ENCODE results near the gene PCDHB7.
"Not testable (repeated sequence)": the region's sequence is repeated elsewhere in the genome, so short reads cannot be mapped to it uniquely, and the experiment has no call there.

The PCDHB7 gene

DNA sequence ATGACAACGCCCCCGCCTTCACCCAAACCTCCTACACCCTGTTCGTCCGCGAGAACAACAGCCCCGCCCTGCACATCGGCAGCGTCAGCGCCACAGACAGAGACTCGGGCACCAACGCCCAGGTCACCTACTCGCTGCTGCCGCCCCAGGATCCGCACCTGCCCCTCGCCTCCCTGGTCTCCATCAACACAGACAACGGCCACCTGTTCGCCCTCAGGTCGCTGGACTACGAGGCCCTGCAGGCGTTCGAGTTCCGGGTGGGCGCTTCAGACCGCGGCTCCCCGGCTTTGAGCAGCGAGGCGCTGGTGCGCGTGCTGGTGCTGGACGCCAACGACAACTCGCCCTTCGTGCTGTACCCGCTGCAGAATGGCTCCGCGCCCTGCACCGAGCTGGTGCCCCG lies 6.9 kb downstream of the PCDHB7 start:
- FAIRE-seq: not testable (repeated sequence)

DNA sequence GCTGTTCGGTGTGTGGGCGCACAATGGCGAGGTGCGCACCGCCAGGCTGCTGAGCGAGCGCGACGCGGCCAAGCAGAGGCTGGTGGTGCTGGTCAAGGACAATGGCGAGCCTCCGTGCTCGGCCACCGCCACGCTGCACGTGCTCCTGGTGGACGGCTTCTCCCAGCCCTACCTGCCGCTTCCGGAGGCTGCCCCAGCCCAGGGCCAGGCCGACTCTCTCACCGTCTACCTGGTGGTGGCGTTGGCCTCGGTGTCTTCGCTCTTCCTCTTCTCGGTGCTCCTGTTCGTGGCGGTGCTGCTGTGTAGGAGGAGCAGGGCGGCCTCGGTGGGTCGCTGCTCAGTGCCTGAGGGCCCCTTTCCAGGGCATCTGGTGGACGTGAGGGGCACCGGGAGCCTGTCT lies 7.4 kb downstream of the PCDHB7 start:
- DNase-seq (ENCODE audit: extremely low spot score, insufficient read length, low read depth); FAIRE-seq: not testable (repeated sequence)

More for the DNA sequence above, 6.9 kb downstream of the PCDHB7 start:
- not testable (repeated sequence) for DNase-seq (ENCODE audit: extremely low spot score, insufficient read length, low read depth)

DNA sequence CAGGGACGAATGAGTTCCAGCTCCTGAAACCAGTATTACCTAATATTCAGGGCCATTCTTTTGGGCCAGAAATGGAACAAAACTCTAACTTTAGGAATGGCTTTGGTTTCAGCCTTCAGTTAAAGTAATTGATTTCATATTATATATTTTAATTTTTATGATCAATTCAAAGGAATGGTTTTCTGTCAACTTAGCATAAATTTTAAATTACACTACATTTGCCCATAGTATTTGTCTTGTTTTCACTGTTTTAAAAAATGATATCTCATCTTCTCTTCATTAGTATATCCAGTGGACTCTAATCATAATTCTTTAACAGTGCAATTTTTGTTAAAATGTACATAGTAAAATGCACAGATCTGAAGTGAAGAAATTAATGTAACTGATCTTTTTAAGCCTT lies 7.9 kb downstream of the PCDHB7 start:
- no peak for FAIRE-seq
- no peak for DNase-seq (ENCODE audit: extremely low spot score, insufficient read length, low read depth)

DNA sequence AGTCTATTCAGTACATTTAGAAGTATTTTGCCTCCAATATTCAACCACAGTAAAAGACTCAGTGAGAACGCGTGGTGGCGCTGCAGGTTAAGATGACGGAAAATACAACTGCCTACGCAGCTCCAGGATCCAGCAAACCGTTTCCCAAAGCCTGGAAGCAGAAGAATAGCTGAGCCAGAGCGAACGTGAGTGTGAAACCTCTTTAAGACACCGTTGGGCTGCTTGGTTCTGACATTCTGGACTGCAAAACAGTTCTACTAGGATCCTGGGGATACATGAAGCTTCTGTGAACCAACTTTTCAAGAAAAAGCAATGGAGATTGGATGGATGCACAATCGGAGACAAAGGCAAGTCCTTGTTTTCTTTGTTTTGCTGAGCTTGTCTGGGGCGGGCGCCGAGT lies 9.8 kb downstream of the PCDHB7 start, which contains the start of gene PCDHB16:
TSS of gene PCDHB16 (plus strand) at position 140 of the 400 bp plus-strand sequence. CDS start at position 313, 173 bp downstream.
- FAIRE-seq (no peak), DNase-seq (ENCODE audit: extremely low spot score, insufficient read length, low read depth) (no peak)

DNA sequence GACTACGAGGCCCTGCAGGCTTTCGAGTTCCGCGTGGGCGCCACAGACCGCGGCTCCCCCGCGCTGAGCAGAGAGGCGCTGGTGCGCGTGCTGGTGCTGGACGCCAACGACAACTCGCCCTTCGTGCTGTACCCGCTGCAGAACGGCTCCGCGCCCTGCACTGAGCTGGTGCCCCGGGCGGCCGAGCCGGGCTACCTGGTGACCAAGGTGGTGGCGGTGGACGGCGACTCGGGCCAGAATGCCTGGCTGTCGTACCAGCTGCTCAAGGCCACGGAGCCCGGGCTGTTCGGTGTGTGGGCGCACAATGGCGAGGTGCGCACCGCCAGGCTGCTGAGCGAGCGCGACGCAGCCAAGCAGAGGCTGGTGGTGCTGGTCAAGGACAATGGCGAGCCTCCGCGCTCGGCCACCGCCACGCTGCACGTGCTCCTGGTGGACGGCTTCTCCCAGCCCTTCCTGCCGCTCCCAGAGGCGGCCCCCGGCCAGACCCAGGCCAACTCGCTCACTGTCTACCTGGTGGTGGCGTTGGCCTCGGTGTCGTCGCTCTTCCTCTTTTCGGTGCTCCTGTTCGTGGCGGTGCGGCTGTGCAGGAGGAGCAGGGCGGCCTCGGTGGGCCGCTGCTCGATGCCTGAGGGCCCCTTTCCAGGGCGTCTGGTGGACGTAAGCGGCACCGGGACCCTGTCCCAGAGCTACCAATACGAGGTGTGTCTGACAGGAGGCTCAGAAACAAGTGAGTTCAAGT lies 11.8 kb downstream of the PCDHB7 start:
- not testable (repeated sequence) for FAIRE-seq; DNase-seq (ENCODE audit: extremely low spot score, insufficient read length, low read depth)

- FAIRE-seq (no peak), DNase-seq (ENCODE audit: extremely low spot score, insufficient read length, low read depth) (no peak)
Measured at GRCh38 chr5:141186897-141187512, 14.6 kb downstream of the PCDHB7 start, which contains the start of gene PCDHB9. TSS of gene PCDHB9 (plus strand) at chr5:141187161. CDS start at chr5:141187319, 158 bp downstream.

DNA sequence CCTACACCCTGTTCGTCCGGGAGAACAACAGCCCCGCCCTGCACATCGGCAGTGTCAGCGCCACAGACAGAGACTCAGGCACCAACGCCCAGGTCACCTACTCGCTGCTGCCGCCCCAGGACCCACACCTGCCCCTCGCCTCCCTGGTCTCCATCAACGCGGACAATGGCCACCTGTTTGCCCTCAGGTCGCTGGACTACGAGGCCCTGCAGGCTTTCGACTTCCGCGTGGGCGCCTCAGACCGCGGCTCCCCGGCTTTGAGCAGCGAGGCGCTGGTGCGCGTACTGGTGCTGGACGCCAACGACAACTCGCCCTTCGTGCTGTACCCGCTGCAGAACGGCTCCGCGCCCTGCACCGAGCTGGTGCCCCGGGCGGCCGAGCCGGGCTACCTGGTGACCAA lies 16.2 kb downstream of the PCDHB7 start:
- not testable (repeated sequence) for FAIRE-seq; DNase-seq (ENCODE audit: extremely low spot score, insufficient read length, low read depth)

GRCh38 chr5:141189131-141189530 lies 16.7 kb downstream of the PCDHB7 start:
- not testable (repeated sequence) for DNase-seq (ENCODE audit: extremely low spot score, insufficient read length, low read depth); FAIRE-seq

DNA sequence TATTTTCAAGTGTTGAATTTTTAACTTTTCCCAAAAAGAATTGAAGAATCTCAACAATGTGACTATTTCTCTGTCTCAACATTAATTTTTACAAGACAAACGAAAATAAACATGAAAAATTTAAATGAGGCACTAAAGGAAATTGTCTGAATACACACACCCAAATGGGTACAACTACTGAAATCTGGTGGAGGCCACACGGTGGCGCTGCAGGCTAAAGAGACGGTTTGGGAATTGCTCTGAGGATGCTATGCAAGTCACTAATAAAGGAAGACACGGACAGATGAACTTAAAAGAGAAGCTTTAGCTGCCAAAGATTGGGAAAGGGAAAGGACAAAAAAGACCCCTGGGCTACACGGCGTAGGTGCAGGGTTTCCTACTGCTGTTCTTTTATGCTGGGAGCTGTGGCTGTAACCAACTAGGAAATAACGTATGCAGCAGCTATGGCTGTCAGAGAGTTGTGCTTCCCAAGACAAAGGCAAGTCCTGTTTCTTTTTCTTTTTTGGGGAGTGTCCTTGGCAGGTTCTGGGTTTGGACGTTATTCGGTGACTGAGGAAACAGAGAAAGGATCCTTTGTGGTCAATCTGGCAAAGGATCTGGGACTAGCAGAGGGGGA lies 19.8 kb downstream of the PCDHB7 start, which contains the start of gene PCDHB10:
TSS of gene PCDHB10 (plus strand) at position 244 of the 616 bp plus-strand sequence. CDS start at position 444, 200 bp downstream.
- DNase-seq (ENCODE audit: extremely low spot score, insufficient read length, low read depth) (no peak), FAIRE-seq (no peak)

GRCh38 chr5:141194332-141194731 lies 21.9 kb downstream of the PCDHB7 start:
- not testable (repeated sequence) for FAIRE-seq; DNase-seq (ENCODE audit: extremely low spot score, insufficient read length, low read depth)

DNA sequence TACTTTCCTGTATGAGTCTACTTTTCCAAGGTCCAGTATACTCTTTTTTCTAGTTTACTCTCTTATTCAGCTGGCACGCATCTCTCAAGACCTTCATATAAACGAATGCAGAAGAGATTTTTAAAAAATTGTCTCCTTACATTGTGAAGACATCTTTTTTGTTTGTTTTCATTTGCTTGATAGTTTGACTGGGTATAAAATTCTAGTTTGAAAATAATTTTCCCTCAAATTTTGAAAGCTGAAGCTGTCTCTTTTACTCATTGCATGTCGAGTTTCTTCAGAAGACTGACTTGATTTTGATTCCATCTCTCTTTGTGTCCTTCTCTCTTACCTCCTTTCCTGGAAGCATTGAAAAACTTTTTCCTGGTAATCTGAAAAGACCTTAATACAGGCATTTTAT lies 23.9 kb downstream of the PCDHB7 start:
- no peak for FAIRE-seq
- no peak for DNase-seq (ENCODE audit: extremely low spot score, insufficient read length, low read depth)

- FAIRE-seq (no peak), DNase-seq (ENCODE audit: extremely low spot score, insufficient read length, low read depth) (no peak)
Measured at GRCh38 chr5:141199359-141200235, 27.2 kb downstream of the PCDHB7 start, which contains the start of gene PCDHB11. TSS of gene PCDHB11 (plus strand) at chr5:141199627. CDS start at chr5:141199775, 148 bp downstream.

DNA sequence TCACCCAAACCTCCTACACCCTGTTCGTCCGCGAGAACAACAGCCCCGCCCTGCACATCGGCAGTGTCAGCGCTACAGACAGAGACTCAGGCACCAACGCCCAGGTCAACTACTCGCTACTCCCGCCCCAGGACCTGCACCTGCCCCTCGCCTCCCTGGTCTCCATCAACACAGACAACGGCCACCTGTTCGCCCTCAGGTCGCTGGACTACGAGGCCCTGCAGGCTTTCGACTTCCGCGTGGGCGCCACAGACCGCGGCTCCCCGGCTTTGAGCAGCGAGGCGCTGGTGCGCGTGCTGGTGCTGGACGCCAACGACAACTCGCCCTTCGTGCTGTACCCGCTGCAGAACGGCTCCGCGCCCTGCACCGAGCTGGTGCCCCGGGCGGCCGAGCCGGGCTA lies 28.7 kb downstream of the PCDHB7 start:
- not testable (repeated sequence) for DNase-seq (ENCODE audit: extremely low spot score, insufficient read length, low read depth); FAIRE-seq

DNA sequence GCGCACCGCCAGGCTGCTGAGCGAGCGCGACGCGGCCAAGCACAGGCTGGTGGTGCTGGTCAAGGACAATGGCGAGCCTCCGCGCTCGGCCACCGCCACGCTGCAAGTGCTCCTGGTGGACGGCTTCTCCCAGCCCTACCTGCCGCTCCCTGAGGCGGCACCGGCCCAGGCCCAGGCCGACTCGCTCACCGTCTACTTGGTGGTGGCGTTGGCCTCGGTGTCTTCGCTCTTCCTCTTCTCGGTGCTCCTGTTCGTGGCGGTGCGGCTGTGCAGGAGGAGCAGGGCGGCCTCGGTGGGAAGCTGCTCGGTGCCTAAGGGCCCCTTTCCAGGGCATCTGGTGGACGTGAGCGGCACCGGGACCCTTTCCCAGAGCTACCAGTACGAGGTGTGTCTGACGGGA lies 29.2 kb downstream of the PCDHB7 start:
- not testable (repeated sequence) for DNase-seq (ENCODE audit: extremely low spot score, insufficient read length, low read depth); FAIRE-seq

DNA sequence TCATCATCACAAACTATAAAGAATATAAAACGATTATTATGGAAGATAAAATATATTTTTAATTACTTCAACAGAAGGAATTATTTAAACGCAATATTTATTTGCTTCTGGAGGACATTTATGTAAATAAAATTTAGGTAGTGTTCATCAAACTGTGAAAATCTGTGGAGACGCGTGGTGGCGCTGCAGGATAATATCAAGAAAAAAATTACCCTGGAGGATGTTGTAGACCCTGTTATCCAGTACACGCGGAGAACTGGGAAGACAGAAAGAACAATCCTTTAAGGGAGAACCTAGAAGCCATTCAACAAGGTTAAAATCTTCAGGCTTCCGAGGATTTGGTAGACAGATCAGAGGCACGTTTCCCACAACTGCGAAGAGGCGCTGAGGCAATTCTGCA lies 36.0 kb downstream of the PCDHB7 start, which contains the start of gene PCDHB12:
TSS of gene PCDHB12 (plus strand) at position 242 of the 400 bp plus-strand sequence. CDS start 189 bp downstream, outside the sequence.
- no peak for DNase-seq (ENCODE audit: extremely low spot score, insufficient read length, low read depth)
- no peak for FAIRE-seq

- not testable (repeated sequence) for FAIRE-seq; DNase-seq (ENCODE audit: extremely low spot score, insufficient read length, low read depth)
Measured at GRCh38 chr5:141210281-141210680, 37.8 kb downstream of the PCDHB7 start.

DNA sequence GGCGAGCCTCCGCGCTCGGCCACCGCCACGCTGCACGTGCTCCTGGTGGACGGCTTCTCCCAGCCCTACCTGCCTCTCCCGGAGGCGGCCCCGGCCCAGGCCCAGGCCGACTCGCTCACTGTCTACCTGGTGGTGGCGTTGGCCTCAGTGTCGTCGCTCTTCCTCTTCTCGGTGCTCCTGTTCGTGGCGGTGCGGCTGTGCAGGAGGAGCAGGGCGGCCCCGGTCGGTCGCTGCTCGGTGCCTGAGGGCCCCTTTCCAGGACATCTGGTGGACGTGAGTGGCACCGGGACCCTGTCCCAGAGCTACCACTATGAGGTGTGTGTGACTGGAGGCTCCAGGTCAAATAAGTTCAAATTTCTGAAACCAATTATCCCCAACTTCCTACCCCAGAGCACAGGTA lies 38.4 kb downstream of the PCDHB7 start:
- not testable (repeated sequence) for DNase-seq (ENCODE audit: extremely low spot score, insufficient read length, low read depth); FAIRE-seq

GRCh38 chr5:141213656-141214339 lies 41.4 kb downstream of the PCDHB7 start, which contains the start of gene PCDHB13:
TSS of gene PCDHB13 (plus strand) at chr5:141213919. CDS start at chr5:141214124, 205 bp downstream.
- not testable (repeated sequence) for DNase-seq (ENCODE audit: extremely low spot score, insufficient read length, low read depth); FAIRE-seq
